CD14-positive monocyte (primary cell): ENCODE data around the gene SCP2. TPM values are rescaled to one million over a fixed set of nuclear protein-coding genes. Genes with fewer than 3 reads are reported as not detected.

Experiments used
- DNase-seq, 3 donors: peaks; one replicate each; pipeline ENCODE4 v3.0.0-alpha.2; 2011 to 2022
- H2AFZ ChIP-seq: 2 replicates; pipeline ENCODE4 v1.6.0; 2012; ENCODE audit warnings: mild to moderate bottlenecking, low read depth, low read length, inconsistent platforms; ENCODE audit not compliant: insufficient read depth, poor library complexity, severe bottlenecking
- H3K27ac ChIP-seq, 2 donors: 1 replicate in 1 of 2; 2 replicates in 1 of 2; pipeline ENCODE4 v1.5.1; 2012 to 2013; ENCODE audit warnings: low read length in 2 of 2, control low read depth in 1 of 2, inconsistent platforms in 1 of 2, low read depth in 1 of 2, mild to moderate bottlenecking in 1 of 2
- H3K27me3 ChIP-seq, 2 donors: one replicate each; pipeline versions ENCODE4 v1.6.0 to v1.6.1; 2011 to 2013; ENCODE audit warnings: low read length in 2 of 2; ENCODE audit not compliant: control insufficient read depth in 2 of 2, insufficient read depth in 2 of 2
- H3K36me3 ChIP-seq, 2 donors: replicated peaks in 1 of 2; 1 replicate in 1 of 2; 2 replicates in 1 of 2; pipeline versions ENCODE4 v1.5.1 to v1.6.1; 2012 to 2013; ENCODE audit warnings: low read length in 2 of 2, control low read depth in 1 of 2, inconsistent platforms in 1 of 2, mild to moderate bottlenecking in 1 of 2; ENCODE audit not compliant: insufficient read depth in 2 of 2, control insufficient read depth in 1 of 2
- H3K4me1 ChIP-seq, 2 donors: 1 replicate in 1 of 2; 2 replicates in 1 of 2; pipeline versions ENCODE4 v1.5.1 to v1.6.1; 2012 to 2013; ENCODE audit warnings: low read length in 2 of 2, control low read depth in 1 of 2, inconsistent platforms in 1 of 2, mild to moderate bottlenecking in 1 of 2, moderate library complexity in 1 of 2; ENCODE audit not compliant: insufficient read depth in 2 of 2, control insufficient read depth in 1 of 2
- H3K4me2 ChIP-seq: replicated peaks from 2 replicates; pipeline ENCODE3; 2012; ENCODE audit warnings: low read length, moderate library complexity, mild to moderate bottlenecking; ENCODE audit not compliant: poor library complexity, severe bottlenecking; ENCODE audit errors: extremely low read depth
- H3K4me3 ChIP-seq, 3 experiments: fragments of 200-600 bp in 1 of 3; sonication (generic) in 1 of 3; replicated peaks in 1 of 3; 1 replicate in 2 of 3; 2 replicates in 1 of 3; pipeline ENCODE4 v1.5.1; 2011 to 2013; ENCODE audit warnings: low read length in 3 of 3, mild to moderate bottlenecking in 3 of 3, control low read depth in 2 of 3, low read depth in 2 of 3, inconsistent platforms in 1 of 3, moderate library complexity in 1 of 3
- H3K79me2 ChIP-seq: 2 replicates; pipeline ENCODE4 v1.6.0; 2012; ENCODE audit warnings: mild to moderate bottlenecking, control low read depth, inconsistent platforms, low read length, moderate library complexity; ENCODE audit not compliant: insufficient read depth
- H3K9ac ChIP-seq: 2 replicates; pipeline ENCODE4 v1.6.0; 2017; ENCODE audit warnings: low read length, mild to moderate bottlenecking; ENCODE audit not compliant: insufficient read depth, poor library complexity, severe bottlenecking
- H3K9me3 ChIP-seq, 2 donors: replicated peaks in 1 of 2; 1 replicate in 1 of 2; 2 replicates in 1 of 2; pipeline versions ENCODE4 v1.5.1 to v1.6.1; 2012 to 2013; ENCODE audit warnings: low read length in 2 of 2, control low read depth in 1 of 2; ENCODE audit not compliant: control insufficient read depth in 1 of 2, insufficient read depth in 1 of 2
- H4K20me1 ChIP-seq: 2 replicates; pipeline ENCODE4 v1.6.0; 2012; ENCODE audit warnings: mild to moderate bottlenecking, low read length, control low read depth, moderate library complexity; ENCODE audit not compliant: insufficient read depth
- H3K27ac Mint-ChIP-seq, 7 donors: one replicate each; pipeline ENCODE4 v1.8.0; 2020; ENCODE audit warnings: mild to moderate bottlenecking in 7 of 7, mixed read lengths in 7 of 7, moderate library complexity in 6 of 7, inconsistent platforms in 2 of 7
- H3K27me3 Mint-ChIP-seq, 3 donors: one replicate each; pipeline ENCODE4 v1.8.0; 2021 to 2022; ENCODE audit warnings: low read depth in 3 of 3, mild to moderate bottlenecking in 3 of 3, mixed read lengths in 3 of 3, moderate library complexity in 3 of 3, inconsistent platforms in 1 of 3
- H3K36me3 Mint-ChIP-seq, 2 donors: one replicate each; pipeline ENCODE4 v1.8.0; 2020; ENCODE audit warnings: mixed read lengths in 2 of 2, inconsistent platforms in 1 of 2, mild to moderate bottlenecking in 1 of 2
- H3K4me1 Mint-ChIP-seq: one replicate; pipeline ENCODE4 v1.8.0; 2020; ENCODE audit warnings: mild to moderate bottlenecking, mixed read lengths
- H3K4me3 Mint-ChIP-seq, 2 donors: one replicate each; pipeline ENCODE4 v1.8.0; 2020; ENCODE audit warnings: mild to moderate bottlenecking in 2 of 2, mixed read lengths in 2 of 2, moderate library complexity in 1 of 2
- H3K9me3 Mint-ChIP-seq, 7 donors: one replicate each; pipeline ENCODE4 v1.8.0; 2020 to 2022; ENCODE audit warnings: mixed read lengths in 7 of 7, mild to moderate bottlenecking in 6 of 7, moderate library complexity in 6 of 7, inconsistent platforms in 2 of 7
- CTCF ChIP-seq: fragments of 200-600 bp; IDR thresholded peaks from one replicate; pipeline ENCODE4 v1.8.0; 2022; ENCODE audit warnings: antibody characterized with exemption, mild to moderate bottlenecking
- WGBS: methylation state at CpG from one replicate; pipeline ENCODE4 v1.1.5; 2013; ENCODE audit warnings: missing lambda C conversion rate; ENCODE audit not compliant: insufficient coverage; 5-methylcytosine and 5-hydroxymethylcytosine counted together
- intact Hi-C, 2 donors: fragments of 100-400 bp; cut with micrococcal nuclease; formaldehyde crosslinking; loops; one replicate each; pipeline versions ENCODE4 v1.15.0 to v1.15.1; 2023
- polyA plus RNA-seq, 3 donors: library from polyadenylated mRNA; depleted of rRNA in 1 of 3; unstranded in 2 of 3; stranded (reverse) in 1 of 3; fragments of 300-500 nt in 2 of 3; fragments of >200 nt in 1 of 3; fragmentation: Illumina TruSeq in 2 of 3; gene quantifications; 1 replicate in 2 of 3; 2 replicates in 1 of 3; pipeline ENCODE4 v1.2.3, GENCODE V29; 2012 to 2021

The SCP2 gene
- polyA plus RNA-seq, 3 donors, result 56.3 to 197 (median 156) TPM

GRCh38 chr1:52919723-52920483 is 7.2 kb upstream of the SCP2 start:
- peaks cover 11 to 13% of the 10 kb centered on the region in 2 donors for H3K4me1 ChIP-seq
- peaks cover 4 to 39% (median 34%) of the 10 kb centered on the region in 3 donors for H3K27me3 Mint-ChIP-seq
- no peaks in the 10 kb centered on the region for H4K20me1 ChIP-seq
- H3K27me3 ChIP-seq, result peaks cover 2 to 42% of the 10 kb centered on the region in 2 donors
- no peak overlapping the region for H3K9ac ChIP-seq
- no peak overlapping the region for H3K4me2 ChIP-seq
- no peak overlapping the region for H3K27ac ChIP-seq
- H3K9me3 Mint-ChIP-seq, result peaks cover 0 to 6% (median 0%) of the 10 kb centered on the region in 7 donors
- H3K79me2 ChIP-seq, result no peaks in the 10 kb centered on the region
- H3K4me3 ChIP-seq, result no peak overlapping the region
- no peak overlapping the region for H2AFZ ChIP-seq
- no peak for DNase-seq
- peaks cover 8% of the 10 kb centered on the region for H3K4me1 Mint-ChIP-seq
- intact Hi-C loops, result no loop called here
- H3K36me3 Mint-ChIP-seq, result no peaks in the 10 kb centered on the region
- H3K9me3 ChIP-seq, result no peaks in the 10 kb centered on the region
- TF ChIP-seq CTCF, result no peak
- no peak overlapping the region for H3K27ac Mint-ChIP-seq
- WGBS, result 82% methylated on average over 9 of the region's 10 CpGs
- no peaks in the 10 kb centered on the region for H3K36me3 ChIP-seq
- H3K4me3 Mint-ChIP-seq, result peak overlapping the region in 1 of 2 donors; percentile 4

- peaks cover 7 to 52% of the 10 kb centered on the region in 2 donors for H3K27me3 ChIP-seq
- H3K27ac ChIP-seq, result no peak overlapping the region
- H3K27ac Mint-ChIP-seq, result peak overlapping the region in 1 of 7 donors; percentile 52
- no peak for TF ChIP-seq CTCF
- H3K4me2 ChIP-seq, result peak overlapping the region; percentile 92
- no peaks in the 10 kb centered on the region for H3K36me3 ChIP-seq
- no peaks in the 10 kb centered on the region for H3K36me3 Mint-ChIP-seq
- intact Hi-C loops, result no loop called here
- H3K4me3 Mint-ChIP-seq, result peak overlapping the region; percentile 75 to 87
- no peaks in the 10 kb centered on the region for H3K79me2 ChIP-seq
- H3K9me3 ChIP-seq, result no peaks in the 10 kb centered on the region
- H3K9ac ChIP-seq, result peak overlapping the region; percentile 61
- H3K9me3 Mint-ChIP-seq, result peaks cover 0 to 6% (median 0%) of the 10 kb centered on the region in 7 donors
- H4K20me1 ChIP-seq, result no peaks in the 10 kb centered on the region
- peaks cover 7 to 46% (median 40%) of the 10 kb centered on the region in 3 donors for H3K27me3 Mint-ChIP-seq
- WGBS, result 61% methylated on average over 30 of the region's 35 CpGs
- peaks cover 11 to 13% of the 10 kb centered on the region in 2 donors for H3K4me1 ChIP-seq
- peaks cover 8% of the 10 kb centered on the region for H3K4me1 Mint-ChIP-seq
- H2AFZ ChIP-seq, result peak overlapping the region; percentile 91
- no peak for DNase-seq
- H3K4me3 ChIP-seq, result peak overlapping the region; percentile 45 to 76 (median 49)
Measured at GRCh38 chr1:52920791-52921291, 6.2 kb upstream of the SCP2 start.
